ENCODE results near the gene WDR5B.

The WDR5B gene

GRCh38 chr3:122365073-122365472, 50.8 kb downstream of the WDR5B start:
- DNase-seq: no peak

DNA sequence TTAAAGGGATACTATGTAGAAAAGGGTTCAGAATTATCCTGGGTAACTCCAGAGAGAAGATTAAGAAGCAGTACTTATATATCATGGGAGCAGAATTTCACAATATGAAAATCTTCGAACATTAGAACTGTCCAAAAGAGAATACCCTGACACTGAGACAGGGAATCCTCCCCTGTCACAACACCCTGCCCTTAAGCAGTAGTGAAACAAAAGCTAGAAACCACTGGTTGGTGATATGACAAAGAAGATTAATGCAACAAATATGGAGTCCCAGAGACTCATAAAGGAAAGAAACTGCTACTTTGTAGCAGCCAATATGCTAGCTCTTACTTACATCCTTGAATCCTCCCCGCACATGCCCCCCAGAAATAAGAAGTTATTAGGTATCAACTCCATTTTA, 51.4 kb downstream of the WDR5B start:
- no peak for DNase-seq

All from GOT3 (cell line).